Epithelial cell of esophagus (primary cell): ENCODE measurements around the gene UXS1.

Experiments
- DNase-seq: peaks from one replicate; pipeline ENCODE4 v3.0.0; 2010; ENCODE audit warnings: low read depth
- H3K4me3 ChIP-seq: 2 replicates; pipeline ENCODE4 v1.5.1; 2011; ENCODE audit warnings: mild to moderate bottlenecking, low read length, control low read depth
- TF ChIP-seq, protein P1 (sequence below): IDR thresholded peaks from 2 replicates; pipeline ENCODE4 v1.5.1; 2011; ENCODE audit warnings: low read depth, mild to moderate bottlenecking, low read length, control low read depth, inconsistent platforms; ENCODE audit not compliant: insufficient read depth; ENCODE audit errors: missing control alignments

UXS1 gene

DNA sequence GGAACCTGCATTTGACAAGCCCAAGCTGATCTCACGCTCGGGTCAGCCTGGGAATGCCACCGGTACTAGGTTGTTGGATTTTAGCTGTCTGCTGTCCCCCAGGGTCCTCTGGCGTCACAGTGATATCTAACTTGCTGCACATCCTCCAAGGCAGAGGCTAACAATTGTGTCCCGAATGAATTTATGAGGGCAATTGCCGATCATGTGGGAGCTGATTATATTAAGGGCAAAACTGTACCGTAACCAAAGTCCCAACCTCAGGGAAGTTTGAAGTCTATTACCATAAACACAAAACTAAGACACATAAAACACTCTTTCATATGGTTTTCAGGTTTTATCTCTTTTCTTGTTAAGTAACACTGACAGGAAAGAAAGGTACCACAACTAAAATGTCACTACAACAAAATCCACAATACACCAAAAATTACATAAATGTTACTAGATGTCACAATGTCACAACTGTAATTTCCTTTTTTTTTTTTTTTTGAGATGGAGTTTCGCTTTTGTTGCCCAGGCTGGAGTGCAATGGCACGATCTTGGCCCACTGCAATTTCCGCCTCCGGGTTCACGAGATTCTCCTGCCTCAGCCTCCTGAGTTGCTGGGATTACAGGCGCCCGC is 6.7 kb downstream of the UXS1 start:
- no peak overlapping the region for H3K4me3 ChIP-seq
- TF ChIP-seq, protein P1, sequence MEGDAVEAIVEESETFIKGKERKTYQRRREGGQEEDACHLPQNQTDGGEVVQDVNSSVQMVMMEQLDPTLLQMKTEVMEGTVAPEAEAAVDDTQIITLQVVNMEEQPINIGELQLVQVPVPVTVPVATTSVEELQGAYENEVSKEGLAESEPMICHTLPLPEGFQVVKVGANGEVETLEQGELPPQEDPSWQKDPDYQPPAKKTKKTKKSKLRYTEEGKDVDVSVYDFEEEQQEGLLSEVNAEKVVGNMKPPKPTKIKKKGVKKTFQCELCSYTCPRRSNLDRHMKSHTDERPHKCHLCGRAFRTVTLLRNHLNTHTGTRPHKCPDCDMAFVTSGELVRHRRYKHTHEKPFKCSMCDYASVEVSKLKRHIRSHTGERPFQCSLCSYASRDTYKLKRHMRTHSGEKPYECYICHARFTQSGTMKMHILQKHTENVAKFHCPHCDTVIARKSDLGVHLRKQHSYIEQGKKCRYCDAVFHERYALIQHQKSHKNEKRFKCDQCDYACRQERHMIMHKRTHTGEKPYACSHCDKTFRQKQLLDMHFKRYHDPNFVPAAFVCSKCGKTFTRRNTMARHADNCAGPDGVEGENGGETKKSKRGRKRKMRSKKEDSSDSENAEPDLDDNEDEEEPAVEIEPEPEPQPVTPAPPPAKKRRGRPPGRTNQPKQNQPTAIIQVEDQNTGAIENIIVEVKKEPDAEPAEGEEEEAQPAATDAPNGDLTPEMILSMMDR = no peak
- DNase-seq = no peak

DNA sequence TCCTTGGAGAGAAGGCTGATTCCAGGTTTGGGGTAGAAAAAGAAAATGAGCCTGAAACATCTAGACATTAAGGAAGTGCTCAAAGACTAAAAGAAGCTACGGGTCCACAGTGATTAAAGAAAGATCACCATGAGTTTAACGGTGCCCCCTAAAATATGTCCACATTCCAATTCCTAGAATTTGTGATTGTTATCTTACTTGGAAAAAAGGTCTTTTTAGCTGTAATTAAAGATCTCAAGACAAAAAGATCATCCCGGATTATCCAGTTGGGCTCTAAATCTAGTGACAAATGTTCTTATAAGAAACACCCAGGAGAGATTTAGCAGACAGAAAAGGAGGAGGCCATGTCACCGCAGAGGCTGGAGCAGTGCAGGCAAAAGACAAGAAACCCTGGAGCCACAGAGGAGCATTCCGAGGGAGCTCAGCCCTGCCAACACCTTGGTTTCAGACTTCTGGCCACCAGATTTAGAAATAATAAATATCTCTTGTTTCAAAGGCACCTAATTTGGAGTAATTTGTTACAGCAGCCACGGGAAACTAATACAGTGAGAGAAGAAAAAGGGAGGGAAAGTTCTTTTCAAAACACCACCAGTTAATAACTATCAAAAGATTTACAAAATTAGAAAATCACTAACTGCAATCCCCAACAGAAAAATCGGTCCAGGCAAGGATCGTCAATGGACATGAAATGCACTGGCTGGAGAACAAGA is 8.5 kb downstream of the UXS1 start:
- no peak overlapping the region for H3K4me3 ChIP-seq
- no peak for DNase-seq
- TF ChIP-seq, protein P1 = no peak

DNA sequence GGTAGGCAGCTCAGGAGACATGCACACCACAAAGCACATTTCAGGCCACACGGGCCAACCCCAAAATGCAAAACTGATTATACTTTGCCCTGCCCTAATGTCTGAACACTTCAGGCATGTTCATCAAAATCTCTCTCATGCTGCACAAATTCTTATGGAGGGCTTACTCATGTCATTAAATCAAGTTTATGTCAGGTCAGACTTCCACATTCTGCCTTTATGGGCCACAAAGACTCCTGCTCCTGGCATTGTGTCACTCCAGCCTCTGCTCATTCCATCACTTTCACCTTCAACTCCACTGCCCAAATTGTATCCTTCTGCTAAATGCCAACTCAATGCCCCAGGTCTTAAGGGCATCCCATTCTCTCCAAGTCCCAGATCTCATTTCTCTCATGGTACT is 9.2 kb downstream of the UXS1 start:
- H3K4me3 ChIP-seq = no peak overlapping the region
- DNase-seq = no peak
- TF ChIP-seq, protein P1 = no peak

DNA sequence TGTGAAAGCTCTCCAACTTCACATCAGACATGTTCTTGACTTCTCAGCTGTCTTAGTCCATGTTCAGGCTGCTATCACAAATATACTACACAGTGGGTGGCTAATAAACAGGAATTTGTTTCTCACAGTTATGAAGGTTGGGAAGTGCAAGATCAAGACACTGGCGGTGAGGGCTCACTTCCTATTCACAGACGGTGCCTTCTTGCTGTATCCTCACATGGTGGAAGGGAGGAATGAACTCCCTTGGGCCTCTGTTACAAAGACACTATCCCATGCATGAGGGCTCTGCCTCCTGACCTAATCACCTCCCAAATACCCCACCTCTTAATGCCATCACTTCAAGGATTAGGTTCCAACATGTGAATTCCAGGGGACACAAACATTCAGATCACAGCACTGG is 9.7 kb downstream of the UXS1 start:
- TF ChIP-seq, protein P1 = no peak
- no peak for DNase-seq
- H3K4me3 ChIP-seq = no peak overlapping the region

DNA sequence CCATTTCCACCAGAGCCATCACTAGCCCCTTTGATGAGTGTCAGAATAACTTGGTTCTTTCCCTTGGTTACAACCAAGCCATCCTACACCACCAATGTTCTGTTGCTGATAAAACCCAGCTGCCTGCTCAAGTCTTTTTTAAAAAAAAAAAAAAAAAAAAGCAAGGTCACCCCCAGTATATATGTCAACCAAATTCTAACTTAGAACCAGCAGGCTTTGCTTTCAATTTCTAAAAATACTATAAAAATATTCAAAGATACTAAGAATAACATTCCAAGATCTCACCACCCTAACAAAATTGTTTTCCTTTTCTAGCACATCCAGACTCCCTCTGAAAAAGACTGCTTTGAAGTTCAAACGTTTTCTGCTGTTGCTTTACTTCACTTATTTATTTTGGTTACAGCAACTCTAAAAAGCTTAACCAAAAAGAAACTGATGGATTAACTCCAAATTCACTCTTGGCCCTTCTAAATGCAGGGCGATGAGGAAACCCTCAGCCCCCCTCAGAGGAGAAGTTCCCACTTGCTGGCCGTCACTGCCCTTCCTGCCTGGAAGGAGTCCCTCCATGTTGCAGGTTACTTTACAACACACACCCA is 10.9 kb downstream of the UXS1 start:
- no peak overlapping the region for H3K4me3 ChIP-seq
- TF ChIP-seq, protein P1 = no peak
- DNase-seq = no peak

DNA sequence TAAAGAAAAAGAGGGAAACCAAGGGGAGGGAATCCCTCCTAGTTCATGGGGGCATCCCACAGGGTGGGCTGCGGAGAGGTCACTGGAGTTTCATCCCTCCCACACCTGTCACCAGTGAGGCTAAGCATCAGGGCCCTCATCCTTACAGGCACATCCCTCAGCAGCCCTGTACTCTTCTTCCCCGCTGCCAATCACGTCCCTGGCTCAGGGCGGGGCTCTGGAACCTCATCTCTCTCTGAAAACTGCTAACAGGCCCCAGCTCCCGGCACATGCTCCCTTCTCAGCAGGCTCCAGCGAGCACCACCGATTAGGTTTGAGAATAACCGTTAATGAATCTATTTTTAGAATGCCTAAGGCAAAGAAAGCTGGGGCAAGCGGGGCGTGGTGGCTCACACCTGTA is 13.0 kb downstream of the UXS1 start:
- H3K4me3 ChIP-seq = no peak overlapping the region
- no peak for DNase-seq
- TF ChIP-seq, protein P1 = no peak
